Measurements from ENCODE around the gene IL31.

DNA sequence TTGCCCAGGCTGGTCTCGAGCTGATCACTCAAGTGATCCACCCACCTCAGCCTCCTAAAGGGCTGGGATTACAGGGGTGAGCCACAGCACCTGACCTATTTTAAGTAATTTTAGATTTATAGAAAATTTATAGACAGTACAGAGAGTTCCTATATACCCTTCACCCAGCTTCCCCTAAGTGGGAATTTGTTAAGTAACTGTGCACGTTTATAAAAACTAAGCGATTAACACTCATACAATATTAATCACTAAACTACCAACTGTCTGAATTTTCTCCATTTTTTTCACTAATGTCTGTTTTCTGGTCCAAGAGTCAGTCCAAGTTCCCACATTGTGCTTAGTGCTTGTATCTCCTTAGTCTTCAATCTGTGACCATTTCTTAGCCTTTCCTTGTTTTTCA is 5.5 kb downstream of the IL31 start:
- TF ChIP-seq EZH2 (optimal IDR thresholded peaks at IDR 0.05; ENCODE audit: low read depth, low read length) = no peak
- TF ChIP-seq, protein P1, sequence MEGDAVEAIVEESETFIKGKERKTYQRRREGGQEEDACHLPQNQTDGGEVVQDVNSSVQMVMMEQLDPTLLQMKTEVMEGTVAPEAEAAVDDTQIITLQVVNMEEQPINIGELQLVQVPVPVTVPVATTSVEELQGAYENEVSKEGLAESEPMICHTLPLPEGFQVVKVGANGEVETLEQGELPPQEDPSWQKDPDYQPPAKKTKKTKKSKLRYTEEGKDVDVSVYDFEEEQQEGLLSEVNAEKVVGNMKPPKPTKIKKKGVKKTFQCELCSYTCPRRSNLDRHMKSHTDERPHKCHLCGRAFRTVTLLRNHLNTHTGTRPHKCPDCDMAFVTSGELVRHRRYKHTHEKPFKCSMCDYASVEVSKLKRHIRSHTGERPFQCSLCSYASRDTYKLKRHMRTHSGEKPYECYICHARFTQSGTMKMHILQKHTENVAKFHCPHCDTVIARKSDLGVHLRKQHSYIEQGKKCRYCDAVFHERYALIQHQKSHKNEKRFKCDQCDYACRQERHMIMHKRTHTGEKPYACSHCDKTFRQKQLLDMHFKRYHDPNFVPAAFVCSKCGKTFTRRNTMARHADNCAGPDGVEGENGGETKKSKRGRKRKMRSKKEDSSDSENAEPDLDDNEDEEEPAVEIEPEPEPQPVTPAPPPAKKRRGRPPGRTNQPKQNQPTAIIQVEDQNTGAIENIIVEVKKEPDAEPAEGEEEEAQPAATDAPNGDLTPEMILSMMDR (IDR thresholded peaks at IDR 0.05; ENCODE audit: low read length) = no peak
- TF ChIP-seq EZH2phosphoT487 (IDR thresholded peaks at IDR 0.05; ENCODE audit: low read length) = no peak
